Measurements from ENCODE around the gene DKK2.

GRCh38 chr4:106971636-106972035 is 64.5 kb downstream of the DKK2 start:
- TF ChIP-seq POLR2AphosphoS5 (IDR thresholded peaks at IDR 0.05; ENCODE audit: borderline replicate concordance, low read depth, low read length) (no peak), EZH2 (IDR thresholded peaks at IDR 0.05) (no peak)

All from SK-N-MC (cell line).